Measurements from ENCODE around the gene LRRC18.

- TF ChIP-seq, protein P1, sequence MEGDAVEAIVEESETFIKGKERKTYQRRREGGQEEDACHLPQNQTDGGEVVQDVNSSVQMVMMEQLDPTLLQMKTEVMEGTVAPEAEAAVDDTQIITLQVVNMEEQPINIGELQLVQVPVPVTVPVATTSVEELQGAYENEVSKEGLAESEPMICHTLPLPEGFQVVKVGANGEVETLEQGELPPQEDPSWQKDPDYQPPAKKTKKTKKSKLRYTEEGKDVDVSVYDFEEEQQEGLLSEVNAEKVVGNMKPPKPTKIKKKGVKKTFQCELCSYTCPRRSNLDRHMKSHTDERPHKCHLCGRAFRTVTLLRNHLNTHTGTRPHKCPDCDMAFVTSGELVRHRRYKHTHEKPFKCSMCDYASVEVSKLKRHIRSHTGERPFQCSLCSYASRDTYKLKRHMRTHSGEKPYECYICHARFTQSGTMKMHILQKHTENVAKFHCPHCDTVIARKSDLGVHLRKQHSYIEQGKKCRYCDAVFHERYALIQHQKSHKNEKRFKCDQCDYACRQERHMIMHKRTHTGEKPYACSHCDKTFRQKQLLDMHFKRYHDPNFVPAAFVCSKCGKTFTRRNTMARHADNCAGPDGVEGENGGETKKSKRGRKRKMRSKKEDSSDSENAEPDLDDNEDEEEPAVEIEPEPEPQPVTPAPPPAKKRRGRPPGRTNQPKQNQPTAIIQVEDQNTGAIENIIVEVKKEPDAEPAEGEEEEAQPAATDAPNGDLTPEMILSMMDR (IDR thresholded peaks at IDR 0.05 in 2 of 3, conservative IDR thresholded peaks at IDR 0.05 in 1 of 3; ENCODE audit: control insufficient read depth in 2 of 3, extremely low read depth in 1 of 3, insufficient read depth in 1 of 3, low read depth in 3 of 3, low read length in 3 of 3) = no peak
- TF ChIP-seq E2F4 (IDR thresholded peaks at IDR 0.05; ENCODE audit: low read depth, low read length) = no peak
- TF ChIP-seq USF2 (IDR thresholded peaks at IDR 0.05; ENCODE audit: borderline replicate concordance, low read depth, low read length) = no peak
- TF ChIP-seq SP1 (IDR thresholded peaks at IDR 0.05; ENCODE audit: low read depth, low read length) = no peak
Measured at GRCh38 chr10:48924988-48925387, 14.7 kb downstream of the LRRC18 start.
